GM18502 (cell line): Measurements from ENCODE around the gene USP36.
"Not testable (repeated sequence)": the region's sequence is repeated elsewhere in the genome, so short reads cannot be mapped to it uniquely, and the experiment has no call there.

ENCODE experiments used
- ATAC-seq: cut with Tn5 transposase; IDR thresholded peaks from one replicate; pipeline ENCODE4 v1.9.1; 2021; ENCODE audit warnings: mild to moderate bottlenecking; ENCODE audit not compliant: unreplicated experiment, poor library complexity

The USP36 gene

DNA sequence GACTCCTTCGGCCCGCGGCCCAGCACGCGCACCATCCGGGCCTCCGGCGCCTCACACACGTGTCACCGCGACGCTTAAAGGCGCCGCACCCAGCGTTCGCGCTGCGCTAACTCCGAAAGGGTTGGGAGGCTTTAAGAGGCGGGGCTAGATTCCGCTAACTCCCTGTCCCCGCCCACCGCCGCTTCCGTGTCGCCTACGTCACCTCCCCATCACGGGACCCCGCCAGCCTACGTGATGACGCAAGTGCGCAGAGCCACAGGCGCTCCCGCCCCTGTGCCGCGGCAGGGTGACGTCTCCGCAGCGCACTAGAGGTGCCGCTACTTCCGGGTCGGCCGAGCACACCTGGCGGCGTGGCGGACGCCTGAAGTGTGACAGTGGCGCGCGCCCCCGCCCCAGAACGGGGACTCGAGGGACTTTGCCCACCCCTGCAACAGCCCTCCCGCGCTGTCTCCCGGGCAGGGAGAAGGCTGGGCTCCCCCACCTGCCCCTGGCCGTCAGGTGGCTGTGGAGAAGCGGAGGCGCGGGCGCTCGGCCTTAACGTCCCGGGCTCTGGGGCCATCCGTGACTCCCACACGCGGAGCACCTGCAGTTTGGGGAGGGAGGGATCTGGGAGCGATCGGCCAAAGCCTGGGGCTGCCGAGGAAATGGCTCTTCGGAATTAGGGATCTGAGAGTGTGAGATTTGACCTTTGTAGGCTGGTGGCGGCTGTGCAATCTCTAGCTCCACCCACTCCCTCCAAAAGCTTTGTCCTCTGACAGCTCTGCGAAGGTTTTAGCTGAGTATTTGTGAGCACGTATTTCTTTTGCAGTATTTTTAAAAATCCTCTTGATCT lies at the start of gene USP36:
USP36 (minus strand) TSS at position 35 of the 832 bp plus-strand sequence. CDS start 4,451 bp downstream, outside the sequence.
- peak; percentile 86 for ATAC-seq

GRCh38 chr17:78890096-78890495 lies 49.5 kb upstream of the USP36 start:
- not testable (repeated sequence) for ATAC-seq

DNA sequence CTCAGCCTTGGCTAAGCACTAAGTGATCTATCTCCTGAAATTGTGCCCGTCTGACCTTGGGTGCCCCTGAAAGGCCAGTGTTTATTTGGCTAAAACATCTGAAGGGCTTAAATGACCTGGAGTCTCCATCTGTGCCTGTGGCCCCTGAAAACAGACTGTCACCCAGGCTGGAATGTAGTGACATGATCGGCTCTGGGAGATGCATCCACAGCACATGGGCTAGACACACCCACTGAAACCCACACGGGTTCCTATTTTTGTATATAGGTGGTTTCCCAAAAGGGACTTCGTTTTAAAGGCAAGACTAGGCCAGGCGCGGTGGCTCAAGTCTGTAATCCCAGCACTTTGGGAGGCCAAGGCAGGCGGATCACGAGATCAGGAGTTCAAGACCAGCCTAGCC lies 48.9 kb upstream of the USP36 start:
- ATAC-seq = no peak

GRCh38 chr17:78888941-78889518 lies 48.4 kb upstream of the USP36 start:
- no peak for ATAC-seq

DNA sequence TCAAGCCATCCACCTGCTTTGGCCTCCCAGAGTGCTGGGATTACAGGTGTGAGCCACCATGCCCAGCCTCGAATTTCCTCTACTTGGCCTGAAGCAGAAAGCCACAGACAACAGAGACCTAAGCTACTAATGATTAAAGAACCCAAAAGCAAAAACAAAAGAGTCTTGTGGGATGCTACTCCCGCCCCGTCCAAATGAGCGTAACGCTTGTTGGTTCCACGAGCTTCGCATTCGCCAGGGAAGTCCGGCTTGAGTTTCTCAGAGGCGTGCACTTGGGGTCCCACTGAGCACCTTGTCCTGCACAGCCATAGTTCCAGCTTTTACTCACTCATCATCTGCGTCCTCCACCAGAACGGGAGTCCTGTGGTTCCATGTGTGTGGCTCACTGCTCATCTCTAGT lies 46.3 kb upstream of the USP36 start:
- ATAC-seq = no peak

GRCh38 chr17:78885956-78886355 lies 45.3 kb upstream of the USP36 start:
- ATAC-seq = no peak

DNA sequence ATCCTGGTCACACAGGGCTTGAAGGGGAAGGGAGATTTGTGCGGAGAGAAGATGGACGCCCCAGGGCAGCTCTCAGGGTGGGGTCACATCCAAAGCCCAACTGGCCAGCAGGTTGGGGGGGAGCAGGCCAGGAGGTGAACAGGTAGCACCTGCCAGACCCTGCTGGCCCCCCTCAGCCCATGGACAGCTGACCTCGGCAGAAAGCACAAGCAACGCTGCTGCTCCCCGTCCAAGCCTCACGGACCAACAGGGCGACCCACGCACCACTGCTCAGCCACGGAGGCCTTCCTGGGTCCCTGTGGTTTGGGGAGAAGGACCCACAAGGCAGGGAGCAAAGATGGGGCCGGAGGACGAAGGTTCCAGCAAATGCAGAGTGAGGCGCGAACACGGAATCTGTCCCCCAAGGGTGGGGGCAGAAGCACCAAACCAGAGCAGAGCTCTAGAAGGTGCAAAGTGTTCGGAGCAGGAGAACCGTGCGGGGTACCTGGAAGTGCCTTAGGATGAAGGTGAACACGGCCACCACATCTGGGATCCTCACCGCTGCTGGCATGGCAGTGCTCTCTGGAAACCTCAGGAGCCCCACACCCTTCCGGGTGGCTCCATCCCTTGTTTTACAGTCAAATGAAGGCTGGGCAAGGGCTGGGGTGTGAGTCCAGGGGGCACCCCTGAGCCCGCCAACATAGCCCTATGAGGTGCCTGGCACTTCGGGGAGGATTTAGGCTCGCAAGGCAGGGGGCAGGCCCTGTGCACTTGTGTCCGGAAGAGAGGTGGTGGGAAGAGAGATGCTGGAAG lies 44.5 kb upstream of the USP36 start:
- no peak for ATAC-seq

- no peak for ATAC-seq
Observed at GRCh38 chr17:78884148-78884825, 43.7 kb upstream of the USP36 start.

GRCh38 chr17:78883533-78884131 lies 43.0 kb upstream of the USP36 start:
- ATAC-seq = no peak

DNA sequence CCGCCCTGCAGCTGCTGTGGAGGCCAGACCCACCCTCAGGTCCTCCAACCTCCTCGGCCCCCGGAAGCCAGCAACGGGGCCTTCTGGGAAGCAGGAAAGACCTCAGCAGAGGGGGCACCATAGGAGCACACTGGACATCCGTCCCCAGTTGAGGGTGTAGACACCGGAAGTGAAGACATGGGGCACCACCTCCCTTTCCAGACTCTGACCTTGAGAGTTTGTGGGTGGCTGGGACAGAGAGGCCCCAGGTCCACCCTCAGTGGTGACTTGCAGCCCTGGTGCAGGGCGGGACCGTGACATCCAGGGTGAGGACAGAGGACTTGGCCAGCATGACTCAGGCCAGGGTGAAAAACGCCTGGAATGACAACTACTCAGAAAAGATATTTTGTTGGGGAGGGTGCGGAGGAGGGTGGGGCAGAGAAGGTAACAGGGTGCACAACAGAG lies 42.5 kb upstream of the USP36 start:
- ATAC-seq = no peak

GRCh38 chr17:78882540-78883088 lies 42.0 kb upstream of the USP36 start:
- no peak for ATAC-seq

GRCh38 chr17:78879635-78880186 lies 39.1 kb upstream of the USP36 start:
- no peak for ATAC-seq

DNA sequence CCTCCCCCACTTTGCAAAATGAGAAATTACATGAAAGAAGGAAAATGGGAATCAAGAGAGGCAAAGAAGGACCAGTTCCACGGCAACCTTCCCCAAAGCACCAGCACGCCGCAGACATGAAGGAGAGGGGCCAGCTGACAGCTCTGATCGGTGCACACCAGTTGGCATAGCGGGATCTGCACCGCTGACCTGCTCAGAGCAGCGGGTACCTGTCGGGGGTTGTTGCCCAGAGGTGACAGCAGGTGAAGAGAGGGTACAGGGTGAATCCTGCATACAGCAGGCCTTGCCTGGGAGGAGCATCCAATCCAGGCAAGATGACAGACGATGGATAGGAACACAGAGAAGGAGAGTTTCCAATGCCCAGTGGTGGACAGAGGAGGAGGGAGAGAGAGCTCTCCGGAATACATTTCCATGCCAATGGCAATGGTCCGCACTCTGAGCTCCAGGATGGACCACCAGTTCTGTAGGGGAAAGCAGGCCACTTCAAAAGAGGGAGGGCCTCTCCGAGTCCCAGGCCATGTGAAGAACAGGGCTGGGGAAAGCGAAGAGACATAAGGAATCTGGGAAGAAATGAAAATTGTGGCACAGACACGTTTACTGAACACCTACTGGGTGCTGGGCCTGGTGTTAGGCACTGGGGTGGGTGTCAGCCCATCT lies 38.4 kb upstream of the USP36 start:
- ATAC-seq = no peak

- no peak for ATAC-seq
Observed at GRCh38 chr17:78878261-78878660, 37.6 kb upstream of the USP36 start.

- ATAC-seq = not testable (repeated sequence)
Observed at GRCh38 chr17:78876954-78877517, 36.4 kb upstream of the USP36 start.

DNA sequence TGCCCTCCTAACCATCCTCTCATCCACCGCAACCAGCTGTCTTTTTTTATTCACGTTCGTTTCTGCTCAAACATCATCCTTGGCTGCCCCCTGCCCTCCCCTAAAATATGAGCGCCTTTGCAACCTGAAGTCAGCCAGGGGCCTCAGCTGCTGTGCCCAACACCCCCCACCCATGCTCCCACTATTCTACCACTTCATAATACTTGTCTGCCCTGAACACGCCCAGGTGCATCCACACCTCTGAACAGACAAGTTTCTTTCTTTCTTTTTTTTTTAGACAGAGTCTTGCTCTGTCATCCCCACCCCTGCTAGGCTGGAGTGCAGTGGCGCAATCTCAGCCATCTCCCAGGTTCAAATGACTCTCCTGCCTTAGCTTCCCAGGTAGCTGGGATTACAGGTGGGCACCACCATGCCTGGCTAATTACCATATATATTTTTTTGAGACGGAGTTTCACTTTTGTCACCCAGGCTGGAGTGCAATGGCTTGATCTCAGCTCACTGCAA lies 35.5 kb upstream of the USP36 start:
- ATAC-seq = no peak

DNA sequence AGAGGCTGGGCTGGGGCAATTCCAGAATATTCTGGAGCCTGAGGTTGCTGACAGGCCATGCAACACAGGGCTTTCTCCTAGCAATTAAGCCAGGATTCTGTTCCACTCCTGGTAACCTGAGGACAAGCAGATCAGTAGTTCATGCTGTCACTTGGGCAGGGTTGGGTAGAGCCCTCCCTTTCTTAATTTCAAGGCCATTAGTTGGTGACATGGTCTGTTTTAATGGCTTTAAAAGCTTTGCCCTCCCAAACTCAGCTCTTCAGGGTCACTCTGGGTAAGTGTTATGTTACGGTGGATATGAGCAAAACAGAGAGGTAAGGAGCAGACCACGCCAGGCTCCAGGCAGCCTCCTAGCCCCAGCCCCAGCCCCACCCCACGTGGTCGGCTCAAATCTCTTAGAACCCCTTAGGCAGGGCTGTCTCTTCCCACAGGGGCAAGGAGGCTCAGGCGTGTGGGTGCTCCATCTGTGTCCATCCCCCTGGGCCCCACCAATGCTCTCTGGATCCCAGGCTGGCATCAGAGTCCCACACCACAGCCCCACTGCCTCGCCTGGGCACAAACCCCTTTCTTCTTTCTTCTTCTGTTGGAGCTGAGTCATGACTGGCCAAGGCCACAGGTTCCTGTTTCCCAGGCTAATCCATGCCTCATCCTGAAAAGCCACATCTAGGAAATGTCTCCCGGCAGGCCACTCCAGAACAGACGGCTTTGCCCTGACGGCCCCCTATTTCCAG lies 34.9 kb upstream of the USP36 start:
- no peak for ATAC-seq
